Measurements from ENCODE around the gene FHIT.

DNA sequence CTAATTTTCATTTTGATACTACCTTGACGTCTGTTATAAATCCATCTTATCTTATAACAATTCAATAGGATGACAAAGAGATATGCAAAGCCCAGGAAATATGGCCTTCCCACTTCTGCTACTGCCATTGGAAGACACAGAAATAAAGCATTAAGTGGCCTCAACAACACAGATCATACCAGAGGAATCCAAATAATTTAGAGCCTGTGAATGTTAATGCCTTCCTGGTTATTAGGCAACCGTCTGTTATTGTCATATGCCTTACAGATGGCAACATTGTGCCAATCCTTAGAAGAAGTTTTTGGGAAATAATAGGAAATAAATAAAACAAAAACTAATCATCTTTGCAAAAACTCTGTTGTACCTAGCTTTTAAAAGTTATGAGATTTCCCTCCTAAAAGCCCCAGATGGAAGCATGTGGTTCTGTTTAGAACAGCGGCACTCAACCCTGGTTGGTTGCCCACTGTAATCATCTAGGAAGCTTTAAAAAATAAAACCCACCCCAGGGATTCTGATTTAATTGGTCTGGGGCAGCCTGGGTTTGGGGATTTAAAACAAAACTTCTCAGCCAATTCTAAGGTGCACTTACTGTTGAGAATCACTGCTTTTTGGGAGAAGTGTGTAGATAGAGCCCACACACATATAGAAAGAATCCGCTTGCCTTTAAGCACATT, 1496.7 kb downstream of the FHIT start:
- TF ChIP-seq, protein P1, sequence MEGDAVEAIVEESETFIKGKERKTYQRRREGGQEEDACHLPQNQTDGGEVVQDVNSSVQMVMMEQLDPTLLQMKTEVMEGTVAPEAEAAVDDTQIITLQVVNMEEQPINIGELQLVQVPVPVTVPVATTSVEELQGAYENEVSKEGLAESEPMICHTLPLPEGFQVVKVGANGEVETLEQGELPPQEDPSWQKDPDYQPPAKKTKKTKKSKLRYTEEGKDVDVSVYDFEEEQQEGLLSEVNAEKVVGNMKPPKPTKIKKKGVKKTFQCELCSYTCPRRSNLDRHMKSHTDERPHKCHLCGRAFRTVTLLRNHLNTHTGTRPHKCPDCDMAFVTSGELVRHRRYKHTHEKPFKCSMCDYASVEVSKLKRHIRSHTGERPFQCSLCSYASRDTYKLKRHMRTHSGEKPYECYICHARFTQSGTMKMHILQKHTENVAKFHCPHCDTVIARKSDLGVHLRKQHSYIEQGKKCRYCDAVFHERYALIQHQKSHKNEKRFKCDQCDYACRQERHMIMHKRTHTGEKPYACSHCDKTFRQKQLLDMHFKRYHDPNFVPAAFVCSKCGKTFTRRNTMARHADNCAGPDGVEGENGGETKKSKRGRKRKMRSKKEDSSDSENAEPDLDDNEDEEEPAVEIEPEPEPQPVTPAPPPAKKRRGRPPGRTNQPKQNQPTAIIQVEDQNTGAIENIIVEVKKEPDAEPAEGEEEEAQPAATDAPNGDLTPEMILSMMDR (IDR thresholded peaks at IDR 0.05), result no peak
- TF ChIP-seq, protein P2, sequence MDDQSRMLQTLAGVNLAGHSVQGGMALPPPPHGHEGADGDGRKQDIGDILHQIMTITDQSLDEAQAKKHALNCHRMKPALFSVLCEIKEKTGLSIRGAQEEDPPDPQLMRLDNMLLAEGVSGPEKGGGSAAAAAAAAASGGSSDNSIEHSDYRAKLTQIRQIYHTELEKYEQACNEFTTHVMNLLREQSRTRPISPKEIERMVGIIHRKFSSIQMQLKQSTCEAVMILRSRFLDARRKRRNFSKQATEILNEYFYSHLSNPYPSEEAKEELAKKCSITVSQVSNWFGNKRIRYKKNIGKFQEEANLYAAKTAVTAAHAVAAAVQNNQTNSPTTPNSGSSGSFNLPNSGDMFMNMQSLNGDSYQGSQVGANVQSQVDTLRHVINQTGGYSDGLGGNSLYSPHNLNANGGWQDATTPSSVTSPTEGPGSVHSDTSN (IDR thresholded peaks at IDR 0.05), result no peak
- TF ChIP-seq, protein P3, sequence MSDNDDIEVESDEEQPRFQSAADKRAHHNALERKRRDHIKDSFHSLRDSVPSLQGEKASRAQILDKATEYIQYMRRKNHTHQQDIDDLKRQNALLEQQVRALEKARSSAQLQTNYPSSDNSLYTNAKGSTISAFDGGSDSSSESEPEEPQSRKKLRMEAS (IDR thresholded peaks at IDR 0.05; ENCODE audit: low read depth), result no peak
- TF ChIP-seq NRF1 (IDR thresholded peaks at IDR 0.05; ENCODE audit: low read depth, low read length) (no peak), TAF1 (IDR thresholded peaks at IDR 0.05; ENCODE audit: borderline replicate concordance, low read depth, low read length) (no peak), POLR2AphosphoS5 (IDR thresholded peaks at IDR 0.05; ENCODE audit: low read depth, low read length) (no peak), FOXJ3 (CRISPR knock-in tag; IDR thresholded peaks at IDR 0.05) (no peak), EP300 (IDR thresholded peaks at IDR 0.05; ENCODE audit: borderline replicate concordance in 1 of 2, low read depth in 1 of 2, low read length in 1 of 2) (no peak), JUND (IDR thresholded peaks at IDR 0.05) (no peak), SIN3A (IDR thresholded peaks at IDR 0.05; ENCODE audit: borderline replicate concordance, low read depth, low read length) (no peak), RFX5 (IDR thresholded peaks at IDR 0.05; ENCODE audit: low read length) (no peak), ELF1 (IDR thresholded peaks at IDR 0.05) (no peak)
- TF ChIP-seq, protein P4, sequence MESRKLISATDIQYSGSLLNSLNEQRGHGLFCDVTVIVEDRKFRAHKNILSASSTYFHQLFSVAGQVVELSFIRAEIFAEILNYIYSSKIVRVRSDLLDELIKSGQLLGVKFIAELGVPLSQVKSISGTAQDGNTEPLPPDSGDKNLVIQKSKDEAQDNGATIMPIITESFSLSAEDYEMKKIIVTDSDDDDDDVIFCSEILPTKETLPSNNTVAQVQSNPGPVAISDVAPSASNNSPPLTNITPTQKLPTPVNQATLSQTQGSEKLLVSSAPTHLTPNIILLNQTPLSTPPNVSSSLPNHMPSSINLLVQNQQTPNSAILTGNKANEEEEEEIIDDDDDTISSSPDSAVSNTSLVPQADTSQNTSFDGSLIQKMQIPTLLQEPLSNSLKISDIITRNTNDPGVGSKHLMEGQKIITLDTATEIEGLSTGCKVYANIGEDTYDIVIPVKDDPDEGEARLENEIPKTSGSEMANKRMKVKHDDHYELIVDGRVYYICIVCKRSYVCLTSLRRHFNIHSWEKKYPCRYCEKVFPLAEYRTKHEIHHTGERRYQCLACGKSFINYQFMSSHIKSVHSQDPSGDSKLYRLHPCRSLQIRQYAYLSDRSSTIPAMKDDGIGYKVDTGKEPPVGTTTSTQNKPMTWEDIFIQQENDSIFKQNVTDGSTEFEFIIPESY (IDR thresholded peaks at IDR 0.05; ENCODE audit: borderline replicate concordance, low read depth), result no peak
- TF ChIP-seq, protein P5, sequence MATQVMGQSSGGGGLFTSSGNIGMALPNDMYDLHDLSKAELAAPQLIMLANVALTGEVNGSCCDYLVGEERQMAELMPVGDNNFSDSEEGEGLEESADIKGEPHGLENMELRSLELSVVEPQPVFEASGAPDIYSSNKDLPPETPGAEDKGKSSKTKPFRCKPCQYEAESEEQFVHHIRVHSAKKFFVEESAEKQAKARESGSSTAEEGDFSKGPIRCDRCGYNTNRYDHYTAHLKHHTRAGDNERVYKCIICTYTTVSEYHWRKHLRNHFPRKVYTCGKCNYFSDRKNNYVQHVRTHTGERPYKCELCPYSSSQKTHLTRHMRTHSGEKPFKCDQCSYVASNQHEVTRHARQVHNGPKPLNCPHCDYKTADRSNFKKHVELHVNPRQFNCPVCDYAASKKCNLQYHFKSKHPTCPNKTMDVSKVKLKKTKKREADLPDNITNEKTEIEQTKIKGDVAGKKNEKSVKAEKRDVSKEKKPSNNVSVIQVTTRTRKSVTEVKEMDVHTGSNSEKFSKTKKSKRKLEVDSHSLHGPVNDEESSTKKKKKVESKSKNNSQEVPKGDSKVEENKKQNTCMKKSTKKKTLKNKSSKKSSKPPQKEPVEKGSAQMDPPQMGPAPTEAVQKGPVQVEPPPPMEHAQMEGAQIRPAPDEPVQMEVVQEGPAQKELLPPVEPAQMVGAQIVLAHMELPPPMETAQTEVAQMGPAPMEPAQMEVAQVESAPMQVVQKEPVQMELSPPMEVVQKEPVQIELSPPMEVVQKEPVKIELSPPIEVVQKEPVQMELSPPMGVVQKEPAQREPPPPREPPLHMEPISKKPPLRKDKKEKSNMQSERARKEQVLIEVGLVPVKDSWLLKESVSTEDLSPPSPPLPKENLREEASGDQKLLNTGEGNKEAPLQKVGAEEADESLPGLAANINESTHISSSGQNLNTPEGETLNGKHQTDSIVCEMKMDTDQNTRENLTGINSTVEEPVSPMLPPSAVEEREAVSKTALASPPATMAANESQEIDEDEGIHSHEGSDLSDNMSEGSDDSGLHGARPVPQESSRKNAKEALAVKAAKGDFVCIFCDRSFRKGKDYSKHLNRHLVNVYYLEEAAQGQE (IDR thresholded peaks at IDR 0.05; ENCODE audit: low read depth, low read length), result no peak
